ENCODE results near the gene SLC50A1. TPM values are rescaled to one million over a fixed set of nuclear protein-coding genes. Genes with fewer than 3 reads are reported as not detected.

Gene SLC50A1
- total RNA-seq, 1 donor from 2014 or later, result 42.6 TPM

DNA sequence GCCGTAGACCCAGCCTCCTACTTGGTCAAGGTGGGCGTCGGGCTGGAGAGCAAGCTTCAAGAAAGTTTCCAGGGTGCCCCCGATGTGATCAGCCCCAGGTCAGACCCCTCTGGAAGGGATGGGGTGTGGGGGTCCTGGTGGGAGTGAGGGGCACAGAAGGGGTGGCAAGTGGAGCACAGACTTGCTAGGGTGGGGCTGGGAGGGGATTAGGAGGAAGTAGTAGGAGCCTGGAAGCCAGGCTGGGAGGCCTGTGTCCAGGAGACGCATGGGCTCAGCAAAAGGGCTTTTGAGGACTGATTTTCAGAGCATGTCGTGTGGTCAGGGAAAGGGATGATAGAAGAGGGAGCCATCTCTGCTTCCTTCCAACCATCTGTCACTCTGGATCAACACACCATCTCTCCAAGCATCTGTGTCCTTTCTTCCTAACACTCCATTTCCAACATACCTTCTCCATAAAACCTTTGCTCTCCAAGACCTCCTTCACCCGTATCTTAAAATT is 46.4 kb downstream of the SLC50A1 start:
- no peak for DNase-seq

DNA sequence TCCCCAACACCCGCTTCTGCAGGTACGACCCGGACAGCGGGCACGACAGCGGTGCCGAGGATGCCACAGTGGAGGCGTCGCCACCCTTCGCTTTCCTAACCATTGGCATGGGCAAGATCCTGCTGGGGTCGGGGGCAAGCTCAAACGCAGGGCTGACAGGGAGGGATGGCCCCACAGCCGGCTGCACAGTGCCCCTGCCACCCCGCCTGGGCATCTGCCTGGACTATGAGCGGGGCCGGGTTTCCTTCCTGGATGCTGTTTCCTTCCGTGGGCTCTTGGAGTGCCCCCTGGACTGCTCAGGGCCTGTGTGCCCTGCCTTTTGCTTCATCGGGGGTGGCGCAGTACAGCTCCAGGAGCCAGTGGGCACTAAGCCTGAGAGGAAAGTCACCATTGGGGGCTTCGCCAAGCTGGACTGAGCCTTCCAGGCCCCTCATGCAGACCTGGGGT is 48.1 kb downstream of the SLC50A1 start:
- ATAC-seq (no peak), DNase-seq (peak; percentile 51)
- no peaks in the 10 kb centered on the region for H3K36me3 ChIP-seq
- TF ChIP-seq, protein P1, sequence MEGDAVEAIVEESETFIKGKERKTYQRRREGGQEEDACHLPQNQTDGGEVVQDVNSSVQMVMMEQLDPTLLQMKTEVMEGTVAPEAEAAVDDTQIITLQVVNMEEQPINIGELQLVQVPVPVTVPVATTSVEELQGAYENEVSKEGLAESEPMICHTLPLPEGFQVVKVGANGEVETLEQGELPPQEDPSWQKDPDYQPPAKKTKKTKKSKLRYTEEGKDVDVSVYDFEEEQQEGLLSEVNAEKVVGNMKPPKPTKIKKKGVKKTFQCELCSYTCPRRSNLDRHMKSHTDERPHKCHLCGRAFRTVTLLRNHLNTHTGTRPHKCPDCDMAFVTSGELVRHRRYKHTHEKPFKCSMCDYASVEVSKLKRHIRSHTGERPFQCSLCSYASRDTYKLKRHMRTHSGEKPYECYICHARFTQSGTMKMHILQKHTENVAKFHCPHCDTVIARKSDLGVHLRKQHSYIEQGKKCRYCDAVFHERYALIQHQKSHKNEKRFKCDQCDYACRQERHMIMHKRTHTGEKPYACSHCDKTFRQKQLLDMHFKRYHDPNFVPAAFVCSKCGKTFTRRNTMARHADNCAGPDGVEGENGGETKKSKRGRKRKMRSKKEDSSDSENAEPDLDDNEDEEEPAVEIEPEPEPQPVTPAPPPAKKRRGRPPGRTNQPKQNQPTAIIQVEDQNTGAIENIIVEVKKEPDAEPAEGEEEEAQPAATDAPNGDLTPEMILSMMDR (IDR thresholded peaks at IDR 0.05), result no peak
- H3K4me3 ChIP-seq, result no peak overlapping the region
- no peaks in the 10 kb centered on the region for H3K27me3 ChIP-seq (ENCODE audit: low read depth)
- peaks cover 17% of the 10 kb centered on the region for H3K4me1 ChIP-seq
- H3K9me3 ChIP-seq, result no peaks in the 10 kb centered on the region
- H3K27ac ChIP-seq, result no peak overlapping the region
- intact Hi-C loops (cut with DNase I), result no loop called here

More for the DNA sequence above, 46.4 kb downstream of the SLC50A1 start:
- TF ChIP-seq, protein P1 (IDR thresholded peaks at IDR 0.05), result no peak
- Histone ChIP-seq H3K4me1 (peaks cover 26% of the 10 kb centered on the region), H3K27me3 (ENCODE audit: low read depth) (no peaks in the 10 kb centered on the region), H3K27ac (no peak overlapping the region), H3K9me3 (no peaks in the 10 kb centered on the region), H3K4me3 (no peak overlapping the region), H3K36me3 (no peaks in the 10 kb centered on the region)
- no peak for ATAC-seq
- intact Hi-C loops (cut with DNase I), result no loop called here

DNA sequence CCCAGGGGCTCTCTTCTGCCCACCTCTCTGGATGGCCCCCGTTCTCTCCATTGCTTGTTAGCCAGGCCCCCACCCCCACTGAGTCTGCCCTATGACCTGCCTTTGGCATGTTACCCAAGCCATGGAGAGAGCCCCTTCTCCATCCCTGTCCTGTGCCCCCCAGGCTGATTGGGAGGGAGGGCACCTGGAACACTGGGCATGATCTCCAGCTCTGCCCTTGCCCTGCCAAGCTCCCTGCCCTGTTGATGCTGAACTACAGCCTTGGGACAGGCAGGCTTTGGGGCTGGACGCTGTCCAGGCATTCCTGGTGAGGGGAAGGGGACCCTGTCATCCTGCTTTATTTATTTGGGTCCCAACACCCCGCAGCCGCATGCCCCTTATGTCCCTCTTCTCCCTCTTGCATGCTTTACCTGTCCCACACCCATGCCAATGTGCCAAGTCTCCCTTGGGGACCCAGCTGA is 48.7 kb downstream of the SLC50A1 start:
- no peak for ATAC-seq
- TF ChIP-seq, protein P1 (IDR thresholded peaks at IDR 0.05), result no peak
- H3K27ac ChIP-seq, result peak overlapping the region; percentile 72

DNA sequence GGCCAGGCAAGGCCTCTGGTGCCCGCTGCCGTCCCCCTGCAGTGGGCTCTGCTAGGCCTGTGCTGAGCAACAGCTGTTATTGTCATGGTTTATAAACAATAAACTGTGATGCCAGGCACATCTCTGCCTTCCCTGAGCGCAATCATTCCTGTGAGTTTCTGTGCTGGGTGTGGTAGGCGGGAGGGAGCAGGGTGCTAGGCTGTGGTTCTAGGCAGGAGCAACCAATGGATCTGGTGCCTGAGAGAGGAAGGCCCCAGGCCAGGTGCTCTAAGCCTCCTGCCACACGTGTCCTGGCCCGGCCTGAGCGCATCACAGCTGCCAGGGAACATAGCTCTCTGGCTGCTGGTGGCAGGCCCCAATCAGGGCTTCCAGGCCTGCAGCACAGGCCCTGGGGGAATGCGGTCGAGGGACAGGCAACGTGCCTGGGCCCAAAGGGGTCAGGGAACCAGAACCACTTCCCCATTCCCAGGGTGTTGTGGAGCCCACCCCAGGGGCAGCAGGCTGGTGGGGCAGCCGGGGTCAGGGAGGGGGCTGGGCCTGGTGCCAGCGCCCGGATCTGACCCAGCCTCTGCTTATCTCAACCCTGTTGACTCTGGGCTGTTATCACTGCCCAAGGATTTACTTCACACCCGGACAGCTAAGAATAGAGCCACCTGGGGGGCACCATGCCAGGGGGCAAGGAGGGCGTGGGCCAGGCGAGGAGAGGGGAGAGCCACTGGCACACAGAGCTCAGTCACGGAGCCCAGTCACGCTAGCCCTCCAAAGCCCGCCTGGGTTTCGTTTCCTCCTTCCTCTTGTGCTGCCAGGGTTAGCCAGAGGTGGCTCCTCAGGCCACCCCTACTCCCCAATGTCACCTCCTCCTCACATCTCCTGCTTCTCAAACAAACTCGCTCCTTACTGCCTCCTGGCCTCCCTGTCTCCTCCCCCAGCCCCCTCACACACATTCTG is 49.5 kb downstream of the SLC50A1 start:
- ATAC-seq, result peak; percentile 69 to 78
- TF ChIP-seq, protein P1 (IDR thresholded peaks at IDR 0.05), result no peak
- H3K4me3 ChIP-seq, result no peak overlapping the region

More for the DNA sequence above, 48.7 kb downstream of the SLC50A1 start:
- no peaks in the 10 kb centered on the region for H3K27me3 ChIP-seq (ENCODE audit: low read depth)
- DNase-seq, result peak; percentile 47
- intact Hi-C loops (cut with DNase I), result no loop called here
- no peaks in the 10 kb centered on the region for H3K9me3 ChIP-seq
- H3K4me3 ChIP-seq, result no peak overlapping the region
- no peaks in the 10 kb centered on the region for H3K36me3 ChIP-seq
- H3K4me1 ChIP-seq, result peaks cover 17% of the 10 kb centered on the region

DNA sequence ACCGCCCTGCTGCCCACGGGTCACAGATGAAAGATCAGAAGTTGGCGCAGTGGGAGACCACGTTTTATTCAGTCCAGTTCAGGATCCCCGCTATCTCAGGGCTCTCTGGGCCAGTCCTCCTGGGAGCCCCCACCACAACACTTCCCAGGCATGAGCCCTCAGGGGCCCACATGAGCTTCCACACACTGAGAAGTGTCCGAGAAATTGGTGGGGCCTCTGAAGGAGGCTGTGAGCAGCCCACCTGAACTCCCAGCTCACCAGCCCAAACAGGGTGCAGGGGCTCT is 50.1 kb downstream of the SLC50A1 start:
- no peaks in the 10 kb centered on the region for H3K9me3 ChIP-seq
- H3K27me3 ChIP-seq (ENCODE audit: low read depth), result no peaks in the 10 kb centered on the region
- peak overlapping the region; percentile 72 for H3K27ac ChIP-seq
- peaks cover 17% of the 10 kb centered on the region for H3K4me1 ChIP-seq
- intact Hi-C loops (cut with DNase I), result no loop called here
- no peaks in the 10 kb centered on the region for H3K36me3 ChIP-seq
- TF ChIP-seq, protein P1 (IDR thresholded peaks at IDR 0.05), result no peak
- no peak for ATAC-seq
- H3K4me3 ChIP-seq, result no peak overlapping the region
- DNase-seq, result peak; percentile 44

More for the DNA sequence above, 49.5 kb downstream of the SLC50A1 start:
- Histone ChIP-seq H3K36me3 (no peaks in the 10 kb centered on the region), H3K27ac (peak overlapping the region; percentile 72), H3K9me3 (no peaks in the 10 kb centered on the region), H3K4me1 (peaks cover 17% of the 10 kb centered on the region), H3K27me3 (ENCODE audit: low read depth) (no peaks in the 10 kb centered on the region)
- intact Hi-C loops (cut with DNase I), result no loop called here
- peak; percentile 84 for DNase-seq
